WTC11 (cell line): ENCODE measurements around the gene CCDC150. TPM values are rescaled to one million over a fixed set of nuclear protein-coding genes. Genes with fewer than 3 reads are reported as not detected.

Experiments
- ATAC-seq: fragments of 200-7000 bp; cut with Tn5 transposase; 2 replicates; pipeline ENCODE4 v1.10.0; 2021; ENCODE audit warnings: mild to moderate bottlenecking, moderate library complexity
- CTCF ChIA-PET: fragments of 300-600 bp; sonication (Branson Sonifier 250); formaldehyde crosslinking; loops from one replicate; lab custom pipeline; 2021; ENCODE audit warnings: antibody characterized with exemption; lab: Charles Lee
- POLR2A ChIA-PET: fragments of 350-600 bp; sonication (Branson Sonifier 250); formaldehyde crosslinking; loops from one replicate; lab custom pipeline; 2021; ENCODE audit warnings: antibody characterized with exemption; lab: Charles Lee
- DNase-seq: peaks from one replicate; pipeline ENCODE4 v3.0.0; 2021; ENCODE audit warnings: low spot score
- H3K27ac Mint-ChIP-seq: 2 replicates; pipeline ENCODE4 v1.8.0; 2021; ENCODE audit warnings: mixed read lengths
- H3K27me3 Mint-ChIP-seq: 2 replicates; pipeline ENCODE4 v1.8.0; 2021; ENCODE audit warnings: low read depth, mild to moderate bottlenecking, moderate library complexity, mixed read lengths
- H3K36me3 Mint-ChIP-seq: 2 replicates; pipeline ENCODE4 v1.8.0; 2021; ENCODE audit warnings: mixed read lengths
- H3K4me1 Mint-ChIP-seq: 2 replicates; pipeline ENCODE4 v1.8.0; 2022; ENCODE audit warnings: mixed read lengths
- H3K4me3 Mint-ChIP-seq: 2 replicates; pipeline ENCODE4 v1.8.0; 2021; ENCODE audit warnings: mild to moderate bottlenecking, moderate library complexity, mixed read lengths
- H3K9me3 Mint-ChIP-seq: 2 replicates; pipeline ENCODE4 v1.8.0; 2021; ENCODE audit warnings: mixed read lengths
- AR ChIP-seq: fragments of 250-450 bp; sonication (Bioruptor Pico); IDR thresholded peaks from 2 replicates; pipeline ENCODE4 v1.9.0; 2021; ENCODE audit warnings: mild to moderate bottlenecking
- ATF6 ChIP-seq: sonication (generic); formaldehyde crosslinking; IDR thresholded peaks from 2 replicates; pipeline ENCODE4 v1.8.1; 2023; ENCODE audit warnings: mild to moderate bottlenecking, missing genetic modification reagents
- FOXP1 ChIP-seq: sonication (generic); formaldehyde crosslinking; IDR thresholded peaks from 2 replicates; pipeline ENCODE4 v1.8.0; 2022; ENCODE audit warnings: missing genetic modification reagents, mild to moderate bottlenecking, moderate library complexity, borderline replicate concordance
- GRHL2 ChIP-seq: fragments of 250-450 bp; sonication (Bioruptor Pico); IDR thresholded peaks from 2 replicates; pipeline ENCODE4 v1.8.0; 2022; ENCODE audit warnings: mild to moderate bottlenecking, moderate library complexity; ENCODE audit not compliant: insufficient replicate concordance, severe bottlenecking
- JUN ChIP-seq: sonication (generic); formaldehyde crosslinking; IDR thresholded peaks from 2 replicates; pipeline ENCODE4 v1.8.0; 2023; ENCODE audit warnings: mild to moderate bottlenecking, missing genetic modification reagents
- KAT7 ChIP-seq: sonication (generic); formaldehyde crosslinking; IDR thresholded peaks from 2 replicates; pipeline ENCODE4 v1.8.1; 2023; ENCODE audit warnings: missing genetic modification reagents, mild to moderate bottlenecking, borderline replicate concordance
- MAX ChIP-seq: sonication (generic); formaldehyde crosslinking; IDR thresholded peaks from 2 replicates; pipeline ENCODE4 v1.8.0; 2022; ENCODE audit warnings: mild to moderate bottlenecking, missing genetic modification reagents
- MXD4 ChIP-seq: fragments of 250-450 bp; sonication (Bioruptor Pico); IDR thresholded peaks from 2 replicates; pipeline ENCODE4 v1.8.0; 2021; ENCODE audit warnings: mild to moderate bottlenecking, moderate library complexity, borderline replicate concordance
- NR3C1 ChIP-seq: sonication (generic); formaldehyde crosslinking; conservative IDR thresholded peaks from 2 replicates; pipeline ENCODE4 v1.8.1; 2023; ENCODE audit warnings: low read depth, mild to moderate bottlenecking, missing genetic modification reagents
- PRRX2 ChIP-seq: fragments of 250-450 bp; sonication (Bioruptor Pico); IDR thresholded peaks from 2 replicates; pipeline ENCODE4 v1.8.0; 2021; ENCODE audit warnings: mild to moderate bottlenecking
- RELA ChIP-seq: sonication (generic); formaldehyde crosslinking; IDR thresholded peaks from 2 replicates; pipeline ENCODE4 v1.8.1; 2022; ENCODE audit warnings: missing genetic modification reagents, mild to moderate bottlenecking, borderline replicate concordance
- SMAD3 ChIP-seq: sonication (generic); formaldehyde crosslinking; IDR thresholded peaks from 2 replicates; pipeline ENCODE4 v1.8.0; 2022; ENCODE audit warnings: missing genetic modification reagents, mild to moderate bottlenecking, borderline replicate concordance
- TEAD1 ChIP-seq: sonication (generic); formaldehyde crosslinking; IDR thresholded peaks from 2 replicates; pipeline ENCODE4 v1.8.0; 2022; ENCODE audit warnings: mild to moderate bottlenecking, missing genetic modification reagents
- TEAD4 ChIP-seq: sonication (generic); formaldehyde crosslinking; IDR thresholded peaks from 2 replicates; pipeline ENCODE4 v1.8.0; 2022; ENCODE audit warnings: mild to moderate bottlenecking, missing genetic modification reagents
- TP53 ChIP-seq: sonication (generic); formaldehyde crosslinking; IDR thresholded peaks from 2 replicates; pipeline ENCODE4 v1.8.1; 2023; ENCODE audit warnings: mild to moderate bottlenecking, missing genetic modification reagents
- ZNF396 ChIP-seq: fragments of 250-450 bp; sonication (Bioruptor Pico); IDR thresholded peaks from 2 replicates; pipeline ENCODE4 v1.8.0; 2021; ENCODE audit warnings: mild to moderate bottlenecking, moderate library complexity, borderline replicate concordance
- ZNF416 ChIP-seq: fragments of 250-450 bp; sonication (Bioruptor Pico); IDR thresholded peaks from 2 replicates; pipeline ENCODE4 v1.9.0; 2021; ENCODE audit warnings: mild to moderate bottlenecking, inconsistent platforms
- total RNA-seq: library from RNA; stranded (reverse); gene quantifications from 3 replicates; pipeline ENCODE4 v1.2.3, GENCODE V29; 2021
- TF ChIP-seq, protein P1 (sequence below): sonication (generic); formaldehyde crosslinking; conservative IDR thresholded peaks from 2 replicates; pipeline ENCODE4 v1.8.1; 2022; ENCODE audit warnings: mild to moderate bottlenecking, missing genetic modification reagents
- TF ChIP-seq, protein P2 (sequence below): sonication (generic); formaldehyde crosslinking; IDR thresholded peaks from 2 replicates; pipeline ENCODE4 v1.8.1; 2023; ENCODE audit warnings: mild to moderate bottlenecking, missing genetic modification reagents, moderate library complexity
- TF ChIP-seq, protein P3 (sequence below): sonication (generic); formaldehyde crosslinking; IDR thresholded peaks from 2 replicates; pipeline ENCODE4 v1.8.1; 2023; ENCODE audit warnings: mild to moderate bottlenecking, missing genetic modification reagents, moderate library complexity
- TF ChIP-seq, protein P4 (sequence below): sonication (generic); formaldehyde crosslinking; IDR thresholded peaks from 2 replicates; pipeline ENCODE4 v1.8.0; 2022; ENCODE audit warnings: mild to moderate bottlenecking, missing genetic modification reagents
- TF ChIP-seq, protein P5 (sequence below): fragments of 250-450 bp; sonication (Bioruptor Pico); IDR thresholded peaks from 2 replicates; pipeline ENCODE4 v1.9.0; 2021; ENCODE audit warnings: moderate library complexity, mild to moderate bottlenecking, inconsistent platforms, borderline replicate concordance

Gene CCDC150
- total RNA-seq, 1 experiment from 2014 or later: 43.0 TPM

DNA sequence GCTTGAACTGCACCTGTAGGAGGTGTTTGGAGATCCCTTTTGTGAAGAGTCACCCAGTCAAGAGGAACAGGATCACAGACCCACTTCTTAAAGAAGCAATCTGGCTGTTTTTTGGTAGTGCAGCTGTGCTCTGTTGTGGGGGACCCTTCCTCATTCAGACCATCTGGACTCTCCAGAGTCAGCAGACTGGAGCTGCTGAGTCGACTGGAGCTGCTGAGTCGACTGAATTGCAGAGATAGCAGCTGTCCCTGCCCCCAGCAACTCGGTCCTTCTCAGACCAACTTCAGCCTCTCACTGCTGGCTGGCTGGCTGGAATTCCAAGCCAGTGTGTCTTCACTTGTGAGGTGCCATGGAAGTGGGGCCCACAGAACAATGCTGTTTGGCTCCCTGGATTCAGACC lies 103.2 kb downstream of the CCDC150 start:
- DNase-seq: peak; percentile 11
- CTCF ChIA-PET: interaction anchor here (0.7 to 2.8 kb wide), 2 partner anchors 8 to 16 kb away, joined by 4 to 20 read pairs; no protein-coding TSS in a partner anchor
- Mint-ChIP-seq H3K9me3 (peaks cover 12% of the 10 kb centered on the region), H3K36me3 (peaks cover 26% of the 10 kb centered on the region), H3K27me3 (no peaks in the 10 kb centered on the region), H3K4me1 (0 out of 2 replicates have a peak, but pooled peaks cover 3% of the 10 kb centered on the region), H3K4me3 (no peak overlapping the region), H3K27ac (no peak overlapping the region)
- peak; percentile 60 for ATAC-seq
- TF ChIP-seq AR (no peak), MXD4 (CRISPR knock-in tag) (no peak), GRHL2 (no peak), NR3C1 (CRISPR knock-in tag) (no peak), KAT7 (CRISPR knock-in tag) (no peak), TP53 (CRISPR knock-in tag) (no peak), SMAD3 (CRISPR knock-in tag) (no peak), ZNF416 (CRISPR knock-in tag) (no peak), TEAD4 (CRISPR knock-in tag) (no peak), TEAD1 (CRISPR knock-in tag) (no peak), JUN (CRISPR knock-in tag) (no peak), FOXP1 (CRISPR knock-in tag) (no peak), PRRX2 (CRISPR knock-in tag) (no peak)
- TF ChIP-seq, protein P1, sequence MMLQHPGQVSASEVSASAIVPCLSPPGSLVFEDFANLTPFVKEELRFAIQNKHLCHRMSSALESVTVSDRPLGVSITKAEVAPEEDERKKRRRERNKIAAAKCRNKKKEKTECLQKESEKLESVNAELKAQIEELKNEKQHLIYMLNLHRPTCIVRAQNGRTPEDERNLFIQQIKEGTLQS (CRISPR knock-in tag): no peak
- TF ChIP-seq, protein P2, sequence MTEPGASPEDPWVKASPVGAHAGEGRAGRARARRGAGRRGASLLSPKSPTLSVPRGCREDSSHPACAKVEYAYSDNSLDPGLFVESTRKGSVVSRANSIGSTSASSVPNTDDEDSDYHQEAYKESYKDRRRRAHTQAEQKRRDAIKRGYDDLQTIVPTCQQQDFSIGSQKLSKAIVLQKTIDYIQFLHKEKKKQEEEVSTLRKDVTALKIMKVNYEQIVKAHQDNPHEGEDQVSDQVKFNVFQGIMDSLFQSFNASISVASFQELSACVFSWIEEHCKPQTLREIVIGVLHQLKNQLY (CRISPR knock-in tag): no peak
- POLR2A ChIA-PET: no interaction called here

GRCh38 chr2:196743165-196743564 lies 103.7 kb downstream of the CCDC150 start:
- DNase-seq: no peak
- CTCF ChIA-PET: interaction anchor here (2.8 kb wide), 1 partner anchor 8 kb away, joined by 20 read pairs; no protein-coding TSS in a partner anchor
- peaks cover 7% of the 10 kb centered on the region for H3K9me3 Mint-ChIP-seq

More at GRCh38 chr2:196743165-196743564, 103.7 kb downstream of the CCDC150 start:
- Mint-ChIP-seq H3K27ac (no peak overlapping the region), H3K27me3 (no peaks in the 10 kb centered on the region), H3K36me3 (peaks cover 21% of the 10 kb centered on the region), H3K4me3 (no peak overlapping the region), H3K4me1 (0 out of 2 replicates have a peak, but pooled peaks cover 3% of the 10 kb centered on the region)
- peak; percentile 51 for ATAC-seq
- POLR2A ChIA-PET: no interaction called here
- TF ChIP-seq, protein P3, sequence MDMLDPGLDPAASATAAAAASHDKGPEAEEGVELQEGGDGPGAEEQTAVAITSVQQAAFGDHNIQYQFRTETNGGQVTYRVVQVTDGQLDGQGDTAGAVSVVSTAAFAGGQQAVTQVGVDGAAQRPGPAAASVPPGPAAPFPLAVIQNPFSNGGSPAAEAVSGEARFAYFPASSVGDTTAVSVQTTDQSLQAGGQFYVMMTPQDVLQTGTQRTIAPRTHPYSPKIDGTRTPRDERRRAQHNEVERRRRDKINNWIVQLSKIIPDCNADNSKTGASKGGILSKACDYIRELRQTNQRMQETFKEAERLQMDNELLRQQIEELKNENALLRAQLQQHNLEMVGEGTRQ (CRISPR knock-in tag): no peak
- TF ChIP-seq ZNF396 (CRISPR knock-in tag) (no peak), ATF6 (CRISPR knock-in tag) (no peak), RELA (no peak), SMAD3 (CRISPR knock-in tag) (no peak), MAX (CRISPR knock-in tag) (no peak)
- TF ChIP-seq, protein P4, sequence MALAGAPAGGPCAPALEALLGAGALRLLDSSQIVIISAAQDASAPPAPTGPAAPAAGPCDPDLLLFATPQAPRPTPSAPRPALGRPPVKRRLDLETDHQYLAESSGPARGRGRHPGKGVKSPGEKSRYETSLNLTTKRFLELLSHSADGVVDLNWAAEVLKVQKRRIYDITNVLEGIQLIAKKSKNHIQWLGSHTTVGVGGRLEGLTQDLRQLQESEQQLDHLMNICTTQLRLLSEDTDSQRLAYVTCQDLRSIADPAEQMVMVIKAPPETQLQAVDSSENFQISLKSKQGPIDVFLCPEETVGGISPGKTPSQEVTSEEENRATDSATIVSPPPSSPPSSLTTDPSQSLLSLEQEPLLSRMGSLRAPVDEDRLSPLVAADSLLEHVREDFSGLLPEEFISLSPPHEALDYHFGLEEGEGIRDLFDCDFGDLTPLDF: no peak
- TF ChIP-seq, protein P5, sequence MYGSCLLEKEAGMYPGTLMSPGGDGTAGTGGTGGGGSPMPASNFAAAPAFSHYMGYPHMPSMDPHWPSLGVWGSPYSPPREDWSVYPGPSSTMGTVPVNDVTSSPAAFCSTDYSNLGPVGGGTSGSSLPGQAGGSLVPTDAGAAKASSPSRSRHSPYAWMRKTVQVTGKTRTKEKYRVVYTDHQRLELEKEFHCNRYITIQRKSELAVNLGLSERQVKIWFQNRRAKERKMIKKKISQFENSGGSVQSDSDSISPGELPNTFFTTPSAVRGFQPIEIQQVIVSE: no peak
